Kasumi-1 (cell line): ENCODE measurements around the gene CEP112.
"Not testable (repeated sequence)": the region's sequence is repeated elsewhere in the genome, so short reads cannot be mapped to it uniquely, and the experiment has no call there.

ENCODE experiments used
- DNase-seq, 2 experiments: peaks; one replicate each; lab custom pipeline; 2025; lab: John Stamatoyannopoulos, UW

The CEP112 gene

DNA sequence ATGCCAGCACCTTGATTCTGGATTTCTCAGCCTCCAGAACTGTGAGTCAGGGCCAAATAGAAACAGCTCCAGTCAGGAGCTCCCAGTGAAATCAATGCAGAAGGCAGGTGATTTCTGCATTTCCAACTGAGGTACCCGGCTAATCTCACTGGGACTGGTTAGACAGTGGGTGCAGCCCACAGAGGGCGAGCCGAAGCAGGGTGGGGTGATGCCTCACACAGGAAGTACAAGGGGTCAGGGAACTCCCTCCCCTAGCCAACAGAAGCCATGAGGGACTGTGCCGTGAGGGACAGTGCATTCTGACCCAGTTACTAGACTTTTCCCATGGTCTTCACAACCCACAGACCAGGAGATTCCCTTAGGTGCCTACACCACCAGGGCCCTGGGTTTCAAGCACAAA, 36.9 kb downstream of the CEP112 start:
- not testable (repeated sequence) for DNase-seq

DNA sequence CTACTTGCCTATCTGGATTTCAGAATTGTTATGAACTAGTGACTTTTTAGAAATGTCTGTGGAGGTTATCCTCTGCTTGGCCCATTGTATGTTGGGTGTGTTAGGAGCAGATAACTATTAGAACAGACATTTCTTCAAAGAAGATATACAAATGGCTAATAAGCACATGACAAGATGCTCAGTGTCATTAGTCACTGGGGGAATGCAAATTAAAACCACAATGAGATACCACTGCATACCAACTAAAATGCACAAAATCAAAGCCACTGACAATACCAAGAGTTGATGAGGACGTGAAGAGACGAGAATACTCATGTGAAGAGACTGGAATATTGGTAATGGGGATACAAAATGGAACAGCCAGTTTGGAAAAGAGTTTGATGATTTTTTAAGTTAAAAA, 39.2 kb downstream of the CEP112 start:
- DNase-seq = no peak

DNA sequence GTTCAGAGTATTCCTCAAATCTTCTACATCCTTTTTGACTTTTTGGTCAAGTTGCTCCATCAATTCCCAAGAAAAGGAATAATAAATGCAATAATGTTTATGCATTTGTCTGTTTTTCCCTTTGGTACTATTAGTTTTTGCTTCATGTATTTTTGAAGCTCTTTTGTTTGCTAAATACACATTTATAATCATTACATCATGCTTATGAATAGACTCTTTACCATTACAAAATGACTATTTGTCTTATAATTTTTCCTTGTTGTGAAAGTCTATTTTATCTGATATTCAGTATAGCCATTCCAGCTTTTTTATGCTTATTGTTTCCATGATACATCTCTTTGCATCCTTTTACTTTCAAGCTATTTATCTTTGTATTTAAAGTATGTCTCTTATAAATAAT, 41.2 kb downstream of the CEP112 start:
- no peak for DNase-seq

DNA sequence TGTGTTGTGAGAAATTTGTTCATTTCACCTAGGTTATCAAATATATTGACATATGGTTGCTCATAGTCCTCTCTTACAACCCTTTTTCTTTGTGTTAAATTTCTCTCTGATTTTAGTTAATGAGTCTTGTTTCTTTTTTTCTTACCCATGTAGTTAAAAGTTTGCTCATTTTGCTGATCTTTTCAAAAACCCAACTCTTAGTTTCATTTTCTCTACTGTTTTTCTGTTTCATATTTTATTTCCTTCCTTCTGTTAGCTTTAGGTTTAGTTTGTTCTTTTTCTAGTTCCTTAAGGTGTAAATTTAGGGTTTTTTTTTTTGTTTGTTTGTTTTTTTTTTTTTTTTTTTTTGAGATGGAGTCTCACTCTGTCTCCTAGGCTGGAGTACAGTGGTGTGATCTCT, 42.4 kb downstream of the CEP112 start:
- DNase-seq = no peak

DNA sequence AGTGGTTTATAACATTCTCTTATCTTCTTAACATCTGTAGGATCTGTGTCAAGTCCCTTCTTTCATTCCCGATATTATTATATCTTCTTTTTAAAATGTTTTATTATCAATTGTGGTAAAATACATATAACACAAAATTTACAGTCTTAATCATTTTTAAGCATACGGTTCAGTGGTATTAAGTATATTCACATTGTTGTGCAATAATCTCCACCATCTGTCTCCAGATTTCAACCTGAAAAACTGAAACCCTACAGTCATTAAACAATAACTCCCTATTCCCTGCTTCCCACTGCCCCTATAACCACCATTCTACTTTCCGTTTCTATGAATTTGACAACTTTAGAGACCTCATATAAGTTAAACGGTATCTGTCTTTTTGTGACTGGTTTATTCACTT, 45.5 kb downstream of the CEP112 start:
- no peak for DNase-seq

DNA sequence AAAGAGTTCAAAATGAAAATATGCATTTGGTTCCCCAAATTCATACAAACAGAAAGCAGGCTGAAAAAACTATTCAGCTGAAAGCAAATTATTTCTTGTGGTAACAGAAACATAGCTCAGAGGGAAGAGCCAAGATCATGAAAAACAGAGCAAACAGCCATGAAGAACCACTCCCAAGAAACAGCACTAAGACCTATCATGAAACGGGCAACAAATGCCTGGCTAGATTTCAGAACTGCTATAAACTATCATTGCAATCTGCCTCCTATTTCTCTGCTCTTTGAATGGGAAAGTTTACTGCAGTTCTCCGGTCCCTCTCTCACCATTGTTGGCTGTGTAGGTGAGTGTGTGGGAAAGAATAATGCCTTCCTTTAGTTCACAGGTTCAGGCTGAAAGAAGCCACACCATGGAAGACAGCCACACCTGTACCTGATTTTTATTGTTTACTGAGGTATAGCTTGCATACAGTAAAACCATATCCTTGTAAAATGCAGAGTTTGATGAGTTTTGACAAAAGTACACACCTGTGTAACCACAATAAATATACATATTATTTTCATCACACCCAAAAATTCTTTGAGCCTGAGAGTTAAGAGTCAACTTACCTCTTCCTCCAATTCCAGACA, 48.2 kb downstream of the CEP112 start:
- no peak for DNase-seq

DNA sequence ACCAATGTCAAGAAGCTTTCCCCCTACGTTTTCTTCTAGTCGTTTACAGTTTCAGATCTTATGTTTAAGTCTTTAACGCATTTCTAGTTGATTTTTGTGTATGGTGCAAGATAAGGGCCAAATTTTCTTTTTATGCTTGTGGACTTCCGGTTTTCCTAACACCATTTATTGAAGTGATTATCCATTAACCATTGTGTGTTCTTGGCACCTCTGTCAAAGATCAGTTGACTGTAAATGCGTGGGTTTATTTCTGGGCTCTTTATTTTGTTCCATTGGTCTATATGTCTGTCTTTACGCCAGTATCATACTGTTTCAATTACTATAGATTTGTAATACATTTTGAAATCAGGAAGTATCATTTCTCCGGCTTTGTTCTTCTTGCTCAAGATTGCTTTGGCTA, 49.5 kb downstream of the CEP112 start:
- DNase-seq = no peak

DNA sequence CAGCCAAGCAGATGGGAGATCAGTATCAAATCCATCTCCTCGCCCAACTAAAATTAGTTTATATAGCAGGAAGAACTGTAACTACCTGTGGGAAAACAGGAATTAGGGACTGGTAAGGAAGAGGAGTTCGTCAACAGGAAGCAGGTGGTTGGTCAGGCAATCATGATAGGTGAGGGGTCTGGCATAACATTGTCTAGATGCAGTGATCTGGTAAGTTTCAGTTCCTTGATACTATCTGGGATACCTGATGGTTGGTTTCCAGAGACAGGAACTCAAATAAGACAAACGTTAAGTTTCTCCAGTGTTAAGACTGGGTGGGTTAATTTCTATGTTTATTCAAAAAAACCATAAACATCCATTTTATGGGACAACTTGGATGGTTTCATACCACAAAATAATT, 53.8 kb downstream of the CEP112 start:
- DNase-seq = no peak

DNA sequence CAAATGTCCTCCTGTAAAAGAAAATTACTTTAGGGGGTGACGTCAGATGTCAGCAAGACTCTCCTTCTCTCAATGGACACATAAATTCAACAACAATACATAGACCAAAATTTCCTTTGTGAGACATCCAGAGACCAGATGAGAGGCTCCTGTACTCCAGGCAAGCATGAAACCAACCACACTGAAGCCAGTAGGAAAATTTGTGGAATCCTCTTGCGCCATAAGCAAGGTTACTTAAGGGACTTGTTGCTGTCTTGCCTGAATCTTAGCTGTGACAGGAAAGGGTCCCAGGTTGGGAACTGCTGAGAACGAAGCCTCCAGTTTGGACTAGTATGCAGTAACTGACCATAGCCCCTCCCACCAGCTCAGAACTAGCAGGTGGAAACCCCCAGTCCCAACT, 56.0 kb downstream of the CEP112 start:
- DNase-seq = no peak

DNA sequence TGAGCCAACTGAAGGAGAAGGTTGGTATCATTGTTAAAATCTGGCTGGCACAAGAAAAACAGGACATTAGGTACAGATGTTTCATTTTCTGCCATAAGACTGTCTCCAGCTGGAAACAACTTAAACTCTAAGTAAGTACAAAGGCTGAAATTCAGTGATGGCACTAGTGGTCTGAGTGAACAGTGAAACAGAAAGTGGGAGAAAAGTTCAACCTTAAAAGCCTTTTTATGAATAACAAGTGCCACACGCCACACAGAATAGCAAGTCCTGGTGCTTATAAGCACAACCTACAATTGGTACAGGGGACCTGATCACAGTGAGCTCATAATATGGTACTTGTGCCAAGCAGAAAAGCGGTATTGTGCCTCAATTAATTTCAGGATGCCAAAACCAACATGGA, 56.7 kb downstream of the CEP112 start:
- no peak for DNase-seq

DNA sequence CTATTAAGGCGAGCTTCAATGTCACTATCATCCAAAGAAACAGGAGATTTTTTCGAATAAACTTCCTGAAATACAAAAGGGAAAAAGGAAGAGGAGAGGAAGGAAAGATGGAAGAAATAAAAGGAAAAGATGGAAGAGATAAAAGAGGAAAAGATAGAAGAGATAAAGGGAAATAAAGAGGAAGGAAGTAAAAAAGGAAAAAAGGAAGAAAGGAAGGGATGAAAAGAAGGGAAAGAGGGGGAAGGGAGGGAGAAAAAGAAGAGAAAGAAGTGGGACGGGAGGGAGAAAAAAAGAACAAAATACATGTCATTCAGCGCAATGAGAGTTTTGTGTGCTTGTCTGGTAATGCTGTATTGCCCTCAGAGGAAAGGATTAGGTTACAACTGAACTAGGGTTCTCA, 62.2 kb downstream of the CEP112 start:
- DNase-seq = no peak

DNA sequence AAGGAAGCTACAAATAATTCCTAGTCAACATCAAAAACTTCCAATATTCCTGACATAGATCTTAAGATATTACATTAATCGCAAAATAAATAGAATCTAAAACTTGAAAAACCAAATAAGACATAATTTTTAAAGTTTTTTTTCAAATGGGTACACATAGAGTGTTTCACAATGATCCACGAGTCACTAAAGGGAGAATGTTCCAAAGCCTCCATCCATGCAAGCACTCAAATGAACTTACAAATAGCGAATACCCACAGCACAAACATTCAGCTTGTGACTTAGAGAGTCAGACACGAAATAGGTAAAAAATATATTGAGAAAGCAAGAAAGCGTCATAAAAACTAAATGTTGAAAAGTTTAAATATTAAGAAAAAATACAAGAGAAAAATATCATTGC, 65.7 kb downstream of the CEP112 start:
- no peak for DNase-seq

DNA sequence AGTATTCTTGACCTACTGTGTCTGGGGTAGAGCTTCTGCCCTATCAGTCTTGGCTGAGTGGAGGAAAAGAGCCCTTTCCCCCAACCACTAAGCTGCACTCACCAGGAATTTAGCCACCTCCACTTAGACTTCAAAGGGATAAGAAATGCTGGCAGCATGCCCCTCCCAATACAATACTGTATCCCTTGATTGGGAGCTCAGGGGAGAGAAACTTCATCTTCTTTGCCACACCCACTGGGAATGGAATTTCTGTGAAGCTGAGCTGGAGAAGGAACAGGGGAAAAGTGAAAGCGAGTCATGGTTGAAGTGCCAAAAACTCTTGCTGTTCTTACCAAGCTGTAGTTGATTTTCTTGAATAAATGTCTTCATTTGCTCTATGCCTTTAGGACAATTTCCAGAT, 68.8 kb downstream of the CEP112 start:
- DNase-seq = no peak

DNA sequence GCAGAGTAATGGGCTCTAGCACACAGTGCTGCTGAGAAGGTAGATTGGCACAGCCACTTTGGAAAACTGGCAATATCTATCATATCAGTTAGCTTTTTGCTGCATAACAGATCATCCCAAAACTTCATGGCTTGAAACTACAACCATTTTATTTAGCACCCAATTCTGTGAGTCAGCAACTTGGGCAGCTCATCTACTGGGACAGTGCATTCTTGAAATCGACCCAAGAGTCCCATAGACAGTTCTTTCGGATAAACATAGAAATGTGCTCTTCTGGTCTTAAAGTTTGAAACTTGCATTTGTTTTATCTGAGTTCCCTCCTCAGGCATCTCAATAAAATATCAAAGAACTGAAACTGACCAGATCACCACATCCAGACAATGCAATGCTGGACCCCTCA, 76.7 kb downstream of the CEP112 start:
- no peak for DNase-seq

DNA sequence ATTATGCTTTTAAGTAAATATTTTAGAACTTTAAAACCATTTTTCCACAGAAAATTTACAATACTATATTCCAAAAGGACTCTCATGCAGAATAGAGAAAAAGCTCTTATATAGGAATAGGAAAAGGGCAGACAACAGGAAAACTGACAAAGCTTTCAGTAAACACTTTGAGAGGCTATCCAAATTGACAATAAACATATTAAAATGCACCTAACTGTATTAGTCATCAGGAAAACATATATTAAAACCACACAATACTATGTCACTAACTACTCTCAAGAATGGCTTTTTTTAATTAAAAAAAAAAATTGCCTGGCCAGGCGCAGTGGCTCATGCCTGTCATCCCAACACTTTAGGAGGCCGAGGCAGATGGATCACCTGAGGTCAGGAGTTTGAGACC, 77.3 kb downstream of the CEP112 start:
- no peak for DNase-seq

DNA sequence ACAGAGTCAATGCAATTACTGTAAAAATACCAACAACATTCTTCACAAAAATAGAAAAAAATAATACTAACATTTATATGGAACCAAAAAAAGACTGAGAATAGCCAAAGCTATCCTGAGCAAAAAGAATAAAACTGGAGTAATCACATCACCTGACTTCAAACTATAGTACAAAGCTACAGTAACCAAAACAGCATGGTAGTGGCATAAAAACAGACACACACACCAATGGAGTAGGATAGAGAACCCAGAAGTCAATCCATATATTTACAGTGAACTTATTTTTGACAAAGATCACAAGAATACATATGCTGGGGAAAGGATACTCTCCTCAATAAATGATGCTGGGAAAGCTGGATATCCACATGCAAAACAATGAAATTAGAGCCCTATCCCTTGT, 84.2 kb downstream of the CEP112 start:
- DNase-seq = no peak

DNA sequence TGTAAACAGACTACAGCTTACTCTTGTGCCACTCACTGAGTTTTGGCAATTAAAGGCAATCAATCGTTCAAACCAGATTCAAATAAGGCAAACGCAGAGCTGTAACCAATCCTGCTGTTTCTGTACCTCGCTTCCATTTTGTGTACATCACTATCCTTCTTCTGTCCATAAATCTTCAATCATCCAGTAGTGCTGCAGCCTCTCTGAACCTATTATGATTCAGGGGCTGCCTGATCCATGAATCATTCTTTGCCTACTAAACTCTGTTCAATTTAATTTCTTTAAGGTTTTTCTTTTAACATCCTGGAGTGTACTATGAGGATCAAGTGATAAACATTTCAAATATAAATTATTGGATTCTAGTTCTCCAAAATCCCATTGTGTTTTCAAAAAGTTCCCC, 93.9 kb downstream of the CEP112 start:
- DNase-seq = no peak

DNA sequence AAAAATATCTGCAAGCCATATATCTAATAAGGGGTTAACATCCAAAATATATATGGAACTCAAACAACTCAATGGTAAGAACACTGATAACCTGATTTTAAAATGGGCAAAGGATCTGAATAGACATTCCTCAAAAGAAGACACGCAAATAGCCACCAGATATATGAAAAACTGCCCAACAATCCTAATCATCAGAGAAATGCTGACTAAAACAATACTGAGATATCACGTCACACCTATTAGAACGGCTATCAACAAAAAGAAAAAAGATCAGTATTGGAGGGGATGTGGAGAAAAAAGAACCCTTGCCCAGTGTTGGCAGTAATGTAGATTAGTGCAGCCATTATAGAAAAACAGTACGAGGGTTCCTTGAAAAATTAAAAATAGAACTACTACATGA, 97.2 kb downstream of the CEP112 start:
- DNase-seq = no peak

DNA sequence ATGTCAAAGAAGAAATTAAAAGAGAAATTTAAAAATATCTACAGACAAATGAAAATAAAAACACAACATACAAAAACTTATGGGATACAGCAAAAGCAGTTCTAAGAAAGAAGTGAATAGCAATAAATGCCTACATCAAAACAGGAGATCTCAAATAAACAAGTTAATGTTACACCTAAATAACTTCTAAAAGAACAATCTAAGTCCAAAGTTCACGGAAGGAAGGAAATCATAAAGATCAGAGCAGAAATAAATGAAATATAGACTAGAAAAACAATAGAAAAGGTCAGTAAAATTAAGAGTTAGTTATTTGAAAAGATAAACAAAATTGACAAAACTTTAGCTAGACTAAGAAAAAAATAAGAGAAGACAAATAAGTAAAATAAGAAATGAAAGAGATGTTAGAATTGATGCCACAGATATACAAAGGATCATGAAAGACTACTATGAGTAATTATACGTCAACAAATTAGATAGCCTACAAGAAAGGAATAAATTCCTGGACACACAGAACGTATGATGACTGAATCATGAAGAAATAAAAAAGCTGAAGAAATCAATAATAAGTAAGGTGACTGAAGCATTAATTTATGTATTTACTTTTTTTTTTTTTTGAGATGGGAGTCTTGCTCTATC, 100.4 kb downstream of the CEP112 start:
- no peak for DNase-seq

DNA sequence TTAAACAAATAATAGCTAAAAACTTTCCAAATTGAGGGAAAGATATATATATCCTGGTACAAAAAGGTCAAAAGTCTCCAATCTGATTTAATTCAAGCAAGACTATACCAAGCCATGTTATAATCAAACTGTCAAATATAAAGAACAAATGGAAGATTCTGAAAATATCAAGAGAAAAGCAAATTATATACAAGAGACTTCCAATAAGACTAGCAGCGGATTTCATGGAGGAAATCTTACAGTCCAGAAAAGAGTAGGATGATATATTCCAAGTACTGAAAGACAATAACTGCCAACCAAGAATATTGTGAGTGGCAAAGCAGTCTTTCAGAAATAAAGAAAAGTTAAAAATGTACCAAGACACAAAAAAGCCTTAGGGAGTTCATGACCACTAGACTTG, 102.2 kb downstream of the CEP112 start:
- DNase-seq = no peak

DNA sequence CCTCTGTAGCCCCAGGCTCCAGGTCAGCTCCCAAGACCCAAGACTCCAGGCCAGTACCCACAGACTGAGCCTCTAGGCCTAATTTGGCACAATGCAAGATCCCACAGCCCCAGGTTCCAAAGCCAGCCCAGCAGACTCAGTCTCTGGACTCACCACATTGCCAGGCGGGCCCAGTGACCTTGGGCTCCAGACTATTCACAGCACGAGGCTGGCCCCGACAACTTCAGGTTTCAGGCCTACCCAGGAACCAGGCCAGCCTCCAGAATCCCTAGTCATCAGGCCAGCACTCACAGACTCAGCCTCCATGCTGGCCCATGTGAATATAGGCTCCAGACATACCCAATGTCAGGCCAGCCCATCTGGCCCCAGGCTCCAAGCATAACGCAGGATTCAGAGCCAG, 103.8 kb downstream of the CEP112 start:
- no peak for DNase-seq

DNA sequence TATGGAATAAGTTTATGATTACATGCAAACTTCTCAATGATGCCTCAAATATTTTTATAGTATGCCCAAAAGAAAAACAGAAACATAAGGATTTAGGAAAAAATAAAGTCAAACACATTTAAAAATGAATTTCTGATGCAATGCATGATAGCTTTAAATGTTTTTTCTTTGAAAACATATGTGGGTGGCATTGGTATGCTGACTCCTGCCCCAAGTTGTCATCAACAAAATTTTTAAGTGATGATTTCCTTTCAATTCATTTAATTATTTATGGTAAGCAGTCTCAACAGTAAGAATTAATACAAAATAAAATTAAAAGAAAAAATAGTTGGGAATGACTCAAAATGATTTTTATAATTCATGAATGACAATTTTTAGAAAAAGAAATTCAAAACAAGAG, 104.9 kb downstream of the CEP112 start:
- DNase-seq = no peak

DNA sequence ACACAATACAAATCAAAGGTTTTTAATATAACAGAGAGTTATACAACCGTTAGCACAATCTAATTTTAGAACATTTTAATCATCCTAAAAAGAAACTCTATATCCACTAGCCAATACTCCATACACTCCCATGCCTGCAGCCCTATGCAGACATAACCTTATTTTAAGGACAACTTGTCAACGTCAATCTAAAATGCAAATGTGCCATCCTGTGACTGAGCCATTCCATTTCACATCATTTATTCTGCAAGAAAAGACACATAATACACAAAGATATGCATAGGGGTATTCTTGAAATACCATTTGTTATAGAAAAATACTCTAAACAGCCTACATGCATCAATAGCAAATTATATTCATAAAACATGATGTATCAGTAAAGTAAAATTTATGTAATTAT, 106.7 kb downstream of the CEP112 start:
- DNase-seq = no peak

DNA sequence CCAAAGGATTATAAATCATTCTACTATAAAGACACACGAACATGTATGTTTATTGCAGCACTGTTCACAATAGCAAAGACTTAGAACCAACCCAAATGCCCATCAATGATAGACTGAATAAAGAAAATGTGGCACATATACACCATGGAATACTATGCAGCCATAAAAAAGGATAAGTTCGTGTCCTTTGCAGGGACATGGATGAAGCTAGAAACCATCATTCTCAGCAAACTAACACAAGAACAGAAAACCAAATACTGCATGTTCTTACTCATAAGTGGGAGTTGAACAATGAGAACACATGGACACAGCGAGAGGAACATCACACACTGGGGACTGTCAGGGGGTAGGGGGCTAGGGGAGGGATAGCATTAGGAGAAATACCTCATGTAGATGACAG, 111.3 kb downstream of the CEP112 start:
- not testable (repeated sequence) for DNase-seq
